Esophagus (tissue), 2 donors: ENCODE results near the gene TMEM129. TPM values are rescaled to one million over a fixed set of nuclear protein-coding genes. Genes with fewer than 3 reads are reported as not detected.

Experiments
- H3K27ac ChIP-seq, 2 donors: one replicate each; pipeline ENCODE4 v1.5.1; 2013; ENCODE audit warnings: low read depth in 2 of 2, mild to moderate bottlenecking in 2 of 2, inconsistent platforms in 1 of 2, low read length in 1 of 2, moderate library complexity in 1 of 2
- H3K27me3 ChIP-seq, 2 donors: one replicate each; pipeline ENCODE4 v1.6.1; 2013; ENCODE audit warnings: low read length in 2 of 2, control low read depth in 1 of 2, mild to moderate bottlenecking in 1 of 2; ENCODE audit not compliant: insufficient read depth in 2 of 2, control insufficient read depth in 1 of 2
- H3K36me3 ChIP-seq, 2 donors: one replicate each; pipeline ENCODE4 v1.6.1; 2013; ENCODE audit warnings: low read length in 1 of 2; ENCODE audit not compliant: control insufficient read depth in 2 of 2, insufficient read depth in 2 of 2
- H3K4me1 ChIP-seq, 2 donors: one replicate each; pipeline ENCODE4 v1.6.1; 2013; ENCODE audit warnings: low read length in 1 of 2; ENCODE audit not compliant: control insufficient read depth in 2 of 2, insufficient read depth in 2 of 2
- H3K4me3 ChIP-seq, 2 donors: one replicate each; pipeline ENCODE4 v1.5.1; 2013; ENCODE audit warnings: low read length in 2 of 2, mild to moderate bottlenecking in 2 of 2, low read depth in 1 of 2, moderate library complexity in 1 of 2
- H3K9me3 ChIP-seq, 2 donors: one replicate each; pipeline ENCODE4 v1.6.1; 2013; ENCODE audit warnings: mild to moderate bottlenecking in 2 of 2, low read depth in 1 of 2, low read length in 1 of 2, moderate library complexity in 1 of 2; ENCODE audit not compliant: control insufficient read depth in 2 of 2, insufficient read depth in 1 of 2
- WGBS, 2 donors: extraction: QIAGEN DNeasy Blood & Tissue Kit; methylation state at CpG; one replicate each; pipeline ENCODE4 v1.1.7; 2013; 5-methylcytosine and 5-hydroxymethylcytosine counted together
- polyA plus RNA-seq, 2 donors: library from polyadenylated mRNA; stranded (reverse); fragments of 200-250 nt; gene quantifications; one replicate each; pipeline ENCODE4 v1.2.3, GENCODE V29; 2013
- donor health status: healthy with polysubstance abuse.
- donor health status: Bipolar disorder and iron deficiency.

Gene TMEM129
- polyA plus RNA-seq, 2 donors = 21.8 to 25.6 TPM

DNA sequence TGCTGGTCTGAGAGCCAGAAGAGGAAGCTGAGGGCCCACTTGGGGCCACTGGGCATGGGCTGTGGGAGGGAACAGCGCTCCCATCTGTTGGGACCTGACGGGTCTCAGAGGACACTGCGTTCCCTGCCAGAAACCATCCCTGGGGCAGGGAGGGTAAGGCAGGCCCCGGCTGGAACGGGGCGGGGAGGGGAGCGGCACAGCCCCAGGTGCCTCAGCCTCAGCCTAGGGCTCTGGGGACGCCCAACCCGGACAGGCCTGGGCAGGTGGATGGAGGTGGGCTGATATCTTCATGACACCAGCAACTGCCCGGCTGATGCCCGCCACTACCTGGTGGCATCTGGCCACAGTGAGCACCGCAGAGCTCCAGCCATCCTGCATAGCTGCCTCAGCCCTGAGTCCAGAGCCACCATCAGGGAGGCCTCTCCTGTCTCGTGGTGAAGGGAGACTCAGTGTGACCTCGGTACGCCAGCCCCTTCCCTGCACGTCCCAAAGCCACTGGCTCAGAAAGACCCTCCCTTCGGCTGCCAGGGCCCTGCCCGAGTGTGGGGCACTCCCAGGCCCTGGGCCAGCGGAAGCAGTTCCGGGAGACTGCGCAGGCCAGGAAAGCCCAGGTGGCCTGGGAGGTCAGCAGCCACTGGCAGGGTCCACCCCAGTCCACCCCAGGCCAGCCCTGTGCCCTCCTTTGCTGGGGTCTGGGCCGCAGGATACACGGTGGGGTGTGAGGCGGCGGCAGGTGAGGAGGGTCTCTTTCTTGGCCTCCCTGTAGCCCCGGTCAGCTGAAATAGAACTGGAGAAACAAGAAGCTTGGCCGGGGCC, 37.4 kb upstream of the TMEM129 start:
- H3K4me1 ChIP-seq = peaks cover 17 to 47% of the 10 kb centered on the region in 2 donors
- peak overlapping the region in 1 of 2 donors; percentile 2 for H3K4me3 ChIP-seq

DNA sequence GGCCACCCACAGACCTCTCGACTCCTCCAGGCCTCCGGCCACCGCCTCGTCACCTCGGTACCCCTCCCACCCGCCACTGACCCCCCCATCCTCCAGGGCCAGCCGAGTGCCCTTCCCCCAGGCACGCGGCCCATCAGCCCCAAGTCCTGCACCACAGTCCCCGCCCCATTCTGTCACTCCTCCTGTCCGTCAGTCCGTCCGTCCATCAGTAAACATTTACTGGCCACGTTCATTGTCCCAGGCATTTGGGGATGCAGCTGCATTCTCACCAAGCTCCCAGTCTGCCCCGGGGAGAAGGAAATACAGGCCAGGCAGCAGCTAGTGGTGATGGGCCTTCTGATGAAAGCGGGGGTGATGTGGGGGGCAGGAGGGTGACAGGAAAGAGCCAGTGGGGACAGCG, 36.7 kb upstream of the TMEM129 start:
- H3K27me3 ChIP-seq = no peaks in the 10 kb centered on the region
- 57 to 61% methylated on average over 15 to 17 of the region's 17 CpGs for WGBS, 2 donors
- H3K9me3 ChIP-seq = no peaks in the 10 kb centered on the region
- peaks cover 18 to 53% of the 10 kb centered on the region in 2 donors for H3K4me1 ChIP-seq
- no peaks in the 10 kb centered on the region for H3K36me3 ChIP-seq
- peak overlapping the region; percentile 81 to 94 for H3K27ac ChIP-seq
- no peak overlapping the region for H3K4me3 ChIP-seq

More for the DNA sequence above, 37.4 kb upstream of the TMEM129 start:
- Histone ChIP-seq H3K36me3 (no peaks in the 10 kb centered on the region), H3K27me3 (no peaks in the 10 kb centered on the region), H3K27ac (peak overlapping the region; percentile 81 to 94), H3K9me3 (no peaks in the 10 kb centered on the region)
- WGBS, 2 donors = 61 to 75% methylated on average over 26 to 27 of the region's 27 CpGs

DNA sequence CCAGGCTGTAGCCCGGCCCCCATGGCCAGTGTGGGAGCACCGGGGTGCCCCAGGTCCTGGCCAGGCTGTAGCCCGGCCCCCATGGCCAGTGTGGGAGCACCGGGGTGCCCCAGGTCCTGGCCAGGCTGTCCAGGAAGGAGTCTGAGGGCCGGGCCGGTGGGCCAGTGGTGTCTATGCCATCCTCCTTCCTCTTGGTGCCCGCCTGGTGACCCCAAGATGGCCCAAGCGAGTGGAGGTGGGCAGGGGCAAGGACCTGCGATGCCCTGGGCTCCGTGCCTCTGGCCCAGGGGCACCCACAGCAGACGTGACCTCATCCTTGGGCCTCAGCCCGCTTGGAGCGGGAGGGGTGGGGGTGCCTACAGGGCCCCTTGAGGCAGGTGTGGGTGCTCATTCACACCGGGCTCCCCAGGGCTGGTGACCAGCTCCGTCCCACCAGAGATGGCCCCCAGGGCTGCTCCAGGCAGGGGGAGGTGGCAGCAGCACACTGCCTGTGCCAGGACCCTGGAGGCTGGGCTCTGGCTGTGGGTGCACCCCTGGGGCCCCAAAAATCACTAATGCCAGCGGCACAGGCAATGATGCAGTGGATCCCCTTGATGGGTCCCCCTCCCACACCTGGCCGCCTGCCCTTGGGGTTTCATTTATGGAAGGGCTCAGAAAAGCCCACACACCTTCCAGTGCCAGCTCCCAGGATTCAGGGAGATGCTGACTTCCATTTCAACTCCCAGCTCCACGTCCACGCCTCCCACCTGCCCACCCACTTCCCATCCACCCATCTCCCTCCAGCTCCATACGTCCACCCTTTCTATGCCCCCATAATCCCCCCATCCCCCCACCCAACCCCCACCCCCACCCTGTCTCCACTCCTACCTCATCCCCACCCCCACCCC, 36.0 kb upstream of the TMEM129 start:
- 66 to 73% methylated on average over 18 to 20 of the region's 20 CpGs for WGBS, 2 donors

DNA sequence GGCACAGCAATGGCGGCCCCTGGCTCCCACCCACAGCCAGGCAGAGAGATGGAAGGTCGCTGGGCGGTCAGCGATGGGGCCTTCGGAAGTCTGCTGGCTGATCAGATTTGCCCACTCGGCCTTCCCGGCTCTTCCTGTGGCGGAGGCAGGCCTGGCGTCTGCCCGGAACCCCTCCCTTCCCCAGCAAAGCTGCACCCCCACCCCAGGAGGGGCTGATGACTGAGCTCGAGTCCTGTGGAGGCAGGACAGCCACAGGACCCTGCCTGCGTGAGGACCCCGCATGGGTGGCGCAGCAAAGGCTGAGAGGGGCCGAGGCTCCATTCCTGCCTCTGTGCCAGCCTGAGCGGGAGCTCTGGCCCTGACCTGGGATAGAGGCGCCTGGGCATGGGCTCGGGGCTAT, 35.0 kb upstream of the TMEM129 start:
- Histone ChIP-seq H3K27ac (peak overlapping the region in 1 of 2 donors; percentile 95), H3K4me1 (peaks cover 22 to 69% of the 10 kb centered on the region in 2 donors), H3K9me3 (no peaks in the 10 kb centered on the region), H3K27me3 (no peaks in the 10 kb centered on the region), H3K4me3 (no peak overlapping the region), H3K36me3 (no peaks in the 10 kb centered on the region)
- 66 to 73% methylated on average over 18 of the region's 18 CpGs for WGBS, 2 donors

More for the DNA sequence above, 36.0 kb upstream of the TMEM129 start:
- Histone ChIP-seq H3K4me1 (peaks cover 18 to 60% of the 10 kb centered on the region in 2 donors), H3K36me3 (no peaks in the 10 kb centered on the region), H3K4me3 (no peak overlapping the region), H3K27me3 (no peaks in the 10 kb centered on the region), H3K9me3 (no peaks in the 10 kb centered on the region), H3K27ac (peak overlapping the region in 1 of 2 donors; percentile 58)

DNA sequence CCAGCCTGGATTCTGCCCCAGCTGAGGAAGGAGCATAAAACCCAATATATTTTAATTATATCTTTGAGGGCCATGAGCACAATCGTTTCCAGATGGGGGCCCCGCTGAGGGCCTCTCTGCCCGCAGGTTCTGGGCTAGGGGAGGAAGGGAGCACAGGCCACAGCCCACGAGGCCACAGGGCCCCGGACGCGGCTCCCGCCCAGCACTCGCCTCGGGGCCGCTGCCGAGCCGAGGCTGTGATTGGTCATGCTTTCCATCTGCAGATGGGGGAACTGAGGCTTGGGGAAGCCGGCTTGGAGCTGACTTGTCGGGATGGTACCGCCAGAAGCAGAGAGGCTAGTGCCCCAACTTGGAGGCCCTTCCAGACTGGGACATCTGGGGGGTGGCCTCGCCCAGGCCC, 34.2 kb upstream of the TMEM129 start:
- WGBS, 2 donors = 81 to 82% methylated on average over 13 to 17 of the region's 17 CpGs
- peaks cover 22 to 70% of the 10 kb centered on the region in 2 donors for H3K4me1 ChIP-seq

DNA sequence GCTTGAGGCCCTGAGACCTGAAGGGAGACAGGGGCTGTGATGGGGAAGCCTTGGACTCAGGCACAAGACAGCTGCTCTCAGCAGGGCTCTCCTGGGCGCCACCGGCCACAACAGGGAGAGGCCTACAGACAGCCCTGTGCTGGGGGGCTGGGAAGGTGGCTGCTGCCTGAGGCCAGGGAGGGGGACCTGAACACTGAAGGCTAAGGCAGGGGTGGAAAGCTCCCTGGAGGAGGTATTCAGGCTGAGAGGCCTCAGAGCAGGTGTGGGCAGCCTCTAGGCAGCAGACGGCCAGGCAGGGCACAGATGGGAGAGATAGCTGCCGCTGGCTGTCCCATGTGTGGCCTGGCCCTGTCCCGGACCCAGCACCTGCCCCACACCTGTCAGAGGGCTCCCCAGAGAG, 33.2 kb upstream of the TMEM129 start:
- 58 to 72% methylated on average over 5 of the region's 5 CpGs for WGBS, 2 donors
- H3K36me3 ChIP-seq = no peaks in the 10 kb centered on the region
- H3K27me3 ChIP-seq = no peaks in the 10 kb centered on the region
- H3K4me3 ChIP-seq = no peak overlapping the region
- peaks cover 22 to 61% of the 10 kb centered on the region in 2 donors for H3K4me1 ChIP-seq
- no peaks in the 10 kb centered on the region for H3K9me3 ChIP-seq
- H3K27ac ChIP-seq = peak overlapping the region; percentile 72 to 95

More for the DNA sequence above, 34.2 kb upstream of the TMEM129 start:
- peak overlapping the region; percentile 8 to 95 for H3K27ac ChIP-seq
- no peaks in the 10 kb centered on the region for H3K9me3 ChIP-seq
- H3K27me3 ChIP-seq = no peaks in the 10 kb centered on the region
- no peak overlapping the region for H3K4me3 ChIP-seq
- H3K36me3 ChIP-seq = no peaks in the 10 kb centered on the region

DNA sequence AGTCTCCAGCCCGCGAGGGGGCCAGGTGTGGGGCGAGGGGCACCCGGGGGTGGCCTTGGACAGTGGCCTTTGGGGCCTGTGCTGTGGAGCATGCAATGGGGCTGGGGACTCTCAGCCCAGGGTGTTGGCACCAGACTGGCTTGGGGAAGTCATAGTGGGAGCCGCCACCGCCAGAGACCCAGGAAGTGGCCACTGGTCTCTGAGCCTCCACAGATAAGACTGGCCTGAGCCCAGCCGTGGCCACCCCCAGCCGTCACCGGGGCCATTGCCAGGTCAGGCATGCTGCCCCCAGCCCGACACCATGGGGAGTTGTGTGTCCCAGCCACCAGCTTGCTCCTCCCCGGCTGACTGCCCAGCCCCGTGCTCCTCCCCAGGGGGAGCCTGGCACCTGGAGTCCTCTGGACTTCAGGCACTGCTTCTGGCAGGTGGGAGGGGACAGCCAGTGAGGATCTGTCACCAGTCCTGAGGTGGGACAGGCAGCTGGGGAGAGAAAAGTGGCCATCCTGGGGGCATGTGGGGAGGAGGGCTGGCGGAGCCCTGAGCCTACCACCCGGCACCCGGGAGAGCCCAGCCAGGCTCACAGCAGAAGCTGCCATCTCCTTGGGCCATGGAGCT, 32.7 kb upstream of the TMEM129 start:
- peak overlapping the region; percentile 72 to 95 for H3K27ac ChIP-seq
- H3K4me1 ChIP-seq = peaks cover 22 to 57% of the 10 kb centered on the region in 2 donors
- H3K27me3 ChIP-seq = no peaks in the 10 kb centered on the region
- H3K4me3 ChIP-seq = no peak overlapping the region
- WGBS, 2 donors = 69 to 71% methylated on average over 15 of the region's 15 CpGs
- no peaks in the 10 kb centered on the region for H3K9me3 ChIP-seq
- H3K36me3 ChIP-seq = no peaks in the 10 kb centered on the region

DNA sequence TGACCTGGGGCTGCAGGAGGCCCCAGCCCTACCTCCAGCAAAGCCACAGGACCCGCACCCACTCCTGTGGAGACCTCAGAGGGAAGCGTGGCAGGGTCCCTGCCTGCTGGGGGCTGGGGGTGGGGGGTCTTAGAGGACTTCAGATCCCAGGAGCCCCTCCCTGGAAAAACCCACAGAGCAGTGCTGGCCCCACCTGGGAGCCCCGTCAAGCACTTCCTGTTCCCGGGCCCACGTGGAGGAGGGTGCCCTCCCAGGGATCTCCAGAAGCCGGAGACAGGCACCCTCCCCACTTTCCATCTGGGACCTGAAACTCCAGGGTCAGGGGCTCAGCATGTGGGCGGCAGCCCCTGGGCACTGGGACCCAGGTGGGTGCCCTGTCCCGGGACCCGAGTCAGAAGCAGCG, 32.2 kb upstream of the TMEM129 start:
- WGBS, 2 donors = 65 to 73% methylated on average over 10 of the region's 10 CpGs
- Histone ChIP-seq H3K27ac (peak overlapping the region; percentile 72 to 95), H3K4me1 (peaks cover 22 to 55% of the 10 kb centered on the region in 2 donors)

More for the DNA sequence above, 32.2 kb upstream of the TMEM129 start:
- Histone ChIP-seq H3K9me3 (no peaks in the 10 kb centered on the region), H3K36me3 (no peaks in the 10 kb centered on the region), H3K4me3 (no peak overlapping the region), H3K27me3 (no peaks in the 10 kb centered on the region)
